ENCODE measurements around the gene SUCLG2. TPM values are rescaled to one million over a fixed set of nuclear protein-coding genes. Genes with fewer than 3 reads are reported as not detected.

Gene SUCLG2
- total and polyA plus RNA-seq, 9 of the 15 experiments (the other 6 are each of a cell fraction or from before 2014, with no cell fraction given) = 10.1 to 41.4 (median 29.0) TPM

- TF ChIP-seq TCF7 (IDR thresholded peaks at IDR 0.05; ENCODE audit: borderline replicate concordance) = no peak
- TF ChIP-seq HMGXB4 (CRISPR knock-in tag; IDR thresholded peaks at IDR 0.05) = no peak
- TF ChIP-seq PHF21A (IDR thresholded peaks at IDR 0.05; ENCODE audit: borderline replicate concordance, low read depth) = no peak
- TF ChIP-seq PCBP2 (IDR thresholded peaks at IDR 0.05; ENCODE audit: low read depth, low read length, poor library complexity, severe bottlenecking) = no peak
- TF ChIP-seq RBM15 (IDR thresholded peaks at IDR 0.05; ENCODE audit: insufficient read depth, low read length) = no peak
These were observed 124.5 kb downstream of the SUCLG2 start (continued) for GRCh38 chr3:67529915-67530314.

- H3K4me2 ChIP-seq (ENCODE audit: insufficient read depth, low read length) = no peak overlapping the region
- H4K20me1 ChIP-seq (replicated peaks; ENCODE audit: control insufficient read depth, insufficient read depth, low read length) = no peaks in the 10 kb centered on the region
- 100% methylated on average over 1 of the region's 1 CpG for WGBS (ENCODE audit: insufficient coverage, low coverage, missing lambda C conversion rate)
- H3K27me3 ChIP-seq (ENCODE audit: control insufficient read depth in 2 of 2, insufficient read depth in 2 of 2, low read length in 2 of 2) = no peaks in the 10 kb centered on the region
- no peak for ATAC-seq
- no peak overlapping the region for H2AFZ ChIP-seq (ENCODE audit: low read depth, low read length)
- intact Hi-C loops (cut with micrococcal nuclease) (no loop called here), in situ Hi-C loops (cut with MboI) (no loop called here)
- H3K4me1 ChIP-seq (replicated peaks in 1 of 2; ENCODE audit: control insufficient read depth in 2 of 2, insufficient read depth in 2 of 2, low read length in 2 of 2) = no peaks in the 10 kb centered on the region
- POLR2A ChIA-PET = interaction anchor here (0.5 to 0.9 kb wide), 3 partner anchors 15 to 160 kb away, joined by 3 to 4 read pairs (median 3); no protein-coding TSS in a partner anchor
- TF ChIP-seq PKNOX1 (IDR thresholded peaks at IDR 0.05) (no peak), CTCF (IDR thresholded peaks at IDR 0.05 in 2 of 3, conservative IDR thresholded peaks at IDR 0.05 in 1 of 3; ENCODE audit: insufficient read depth in 2 of 3, low read depth in 1 of 3, low read length in 3 of 3) (peak in 2 of 3 experiments; percentile 9 to 16; a peak in 2 of 6 replicates)
- no peaks in the 10 kb centered on the region for H3K9me1 ChIP-seq (ENCODE audit: control insufficient read depth, insufficient read depth, low read length)
- peaks cover 18% of the 10 kb centered on the region; the same call in 2 of the 3 replicates for H3K36me3 ChIP-seq (ENCODE audit: control insufficient read depth, insufficient read depth, low read length)
- no peak overlapping the region for H3K9ac ChIP-seq (ENCODE audit: insufficient read depth in 1 of 2, low read depth in 2 of 2, low read length in 2 of 2)
- no peak overlapping the region for H3K4me3 ChIP-seq
- no TSS peak for BruUV-seq (replicated peaks)
- FAIRE-seq = no peak
- CTCF ChIA-PET (ENCODE audit: low intra/inter-chr PET ratio) = no interaction called here
- H3K27ac ChIP-seq (ENCODE audit: extremely low read depth, low read depth, low read length) = no peak overlapping the region
- H3K9me3 ChIP-seq (replicated peaks; ENCODE audit: control insufficient read depth, insufficient read depth, low read depth, low read length) = no peaks in the 10 kb centered on the region
- no peak for DNase-seq (ENCODE audit: extremely low read depth in 1 of 4, low spot score in 3 of 4)
- no peaks in the 10 kb centered on the region for H3K79me2 ChIP-seq (ENCODE audit: control insufficient read depth, insufficient read depth, low read length)
These were observed 125.1 kb downstream of the SUCLG2 start for GRCh38 chr3:67529337-67529736.

Data from K562 (cell line).